Upper lobe of right lung (tissue), 1 donor: ENCODE measurements around the gene PSMD3. TPM values are rescaled to one million over a fixed set of nuclear protein-coding genes. Genes with fewer than 3 reads are reported as not detected.
A peak's percentile ranks its signal among the peaks of the same experiment; 100 is the strongest.

Experiments used
- ATAC-seq: fragments of 200-7000 bp; cut with Tn5 transposase; one replicate; pipeline ENCODE4 v1.9.1; 2020; ENCODE audit warnings: mild to moderate bottlenecking, moderate library complexity
- DNase-seq: peaks from one replicate; pipeline ENCODE4 v3.0.0-alpha.2; 2020
- H3K27ac ChIP-seq: fragments of 200-600 bp; one replicate; pipeline ENCODE4 v1.8.0; 2022
- H3K27me3 ChIP-seq: fragments of 200-600 bp; one replicate; pipeline ENCODE4 v1.8.0; 2022; ENCODE audit warnings: mild to moderate bottlenecking
- H3K36me3 ChIP-seq: fragments of 200-600 bp; one replicate; pipeline ENCODE4 v1.8.0; 2022
- H3K4me1 ChIP-seq: fragments of 200-600 bp; one replicate; pipeline ENCODE4 v1.8.0; 2022
- H3K4me3 ChIP-seq: fragments of 200-600 bp; one replicate; pipeline ENCODE4 v1.8.0; 2022; ENCODE audit warnings: mild to moderate bottlenecking
- H3K9me3 ChIP-seq: fragments of 200-600 bp; one replicate; pipeline ENCODE4 v1.8.0; 2022
- CTCF ChIP-seq: fragments of 200-600 bp; IDR thresholded peaks from one replicate; pipeline ENCODE4 v1.8.0; 2022; ENCODE audit warnings: antibody characterized with exemption
- intact Hi-C: fragments of 100-400 bp; cut with DNase I; formaldehyde crosslinking; loops from one replicate; pipeline ENCODE4 v1.11.0; 2022
- total RNA-seq: library from RNA; stranded (reverse); fragmentation: NEBNext Ultra II Directional; extraction: Animal tissue kit (Norgen Biotek cat#: 25700); gene quantifications from one replicate; pipeline ENCODE4 v1.2.1, GENCODE V29; 2021
- donor health status: DM: no; HTN: yes; CAD: no; lungs with severe emphysema.

The PSMD3 gene
- total RNA-seq, 1 donor from 2014 or later = 73.6 TPM

GRCh38 chr17:39969375-39969774, 11.2 kb upstream of the PSMD3 start:
- DNase-seq (no peak), ATAC-seq (peak; percentile 17)
- intact Hi-C loops = no loop called here
- H3K36me3 ChIP-seq = no peaks in the 10 kb centered on the region
- H3K27ac ChIP-seq = no peak overlapping the region
- H3K27me3 ChIP-seq = no peaks in the 10 kb centered on the region
- H3K4me1 ChIP-seq = no peaks in the 10 kb centered on the region
- TF ChIP-seq CTCF = no peak
- H3K4me3 ChIP-seq = no peak overlapping the region
- no peaks in the 10 kb centered on the region for H3K9me3 ChIP-seq

- Histone ChIP-seq H3K36me3 (no peaks in the 10 kb centered on the region), H3K4me3 (no peak overlapping the region), H3K27ac (no peak overlapping the region), H3K27me3 (no peaks in the 10 kb centered on the region), H3K4me1 (no peaks in the 10 kb centered on the region), H3K9me3 (no peaks in the 10 kb centered on the region)
- no peak for DNase-seq
- no peak for ATAC-seq
- TF ChIP-seq CTCF = no peak
- intact Hi-C loops = no loop called here
Observed at GRCh38 chr17:39970157-39970692, 10.4 kb upstream of the PSMD3 start.

- no peak for DNase-seq
- no peak for ATAC-seq
- intact Hi-C loops = no loop called here
- Histone ChIP-seq H3K36me3 (no peaks in the 10 kb centered on the region), H3K4me1 (no peaks in the 10 kb centered on the region), H3K9me3 (no peaks in the 10 kb centered on the region), H3K4me3 (no peak overlapping the region), H3K27me3 (no peaks in the 10 kb centered on the region), H3K27ac (no peak overlapping the region)
- no peak for TF ChIP-seq CTCF
Observed at GRCh38 chr17:39971076-39971603, 9.5 kb upstream of the PSMD3 start.

GRCh38 chr17:39972271-39972670, 8.3 kb upstream of the PSMD3 start:
- no peak overlapping the region for H3K4me3 ChIP-seq
- ATAC-seq (peak; percentile 64), DNase-seq (no peak)
- H3K27ac ChIP-seq = no peak overlapping the region
- no peaks in the 10 kb centered on the region for H3K27me3 ChIP-seq
- intact Hi-C loops = no loop called here
- no peaks in the 10 kb centered on the region for H3K9me3 ChIP-seq
- no peaks in the 10 kb centered on the region for H3K4me1 ChIP-seq
- no peak for TF ChIP-seq CTCF
- H3K36me3 ChIP-seq = no peaks in the 10 kb centered on the region

DNA sequence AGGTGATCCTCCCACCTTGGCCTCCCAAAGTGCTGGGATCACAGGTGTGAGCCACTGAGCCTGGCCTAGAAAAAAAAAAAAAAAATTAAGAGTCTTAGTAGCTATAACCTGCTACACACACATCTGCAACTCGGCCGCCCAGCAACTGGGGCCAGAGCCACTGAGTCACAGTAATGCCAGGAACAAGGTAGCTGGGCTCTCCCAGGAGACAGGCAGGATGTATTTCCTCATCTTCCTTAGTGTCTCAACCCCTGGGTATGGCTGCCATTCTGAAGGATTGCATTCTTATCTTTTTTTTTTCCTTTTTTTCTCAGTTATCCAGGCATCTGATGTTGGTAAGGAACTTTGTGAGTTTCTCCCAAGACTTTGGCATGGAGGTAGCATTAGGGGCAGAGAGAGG, 7.1 kb upstream of the PSMD3 start:
- Histone ChIP-seq H3K27ac (no peak overlapping the region), H3K27me3 (no peaks in the 10 kb centered on the region), H3K9me3 (no peaks in the 10 kb centered on the region), H3K4me1 (no peaks in the 10 kb centered on the region), H3K36me3 (no peaks in the 10 kb centered on the region), H3K4me3 (no peak overlapping the region)
- DNase-seq = no peak
- no peak for ATAC-seq
- intact Hi-C loops = no loop called here
- no peak for TF ChIP-seq CTCF

DNA sequence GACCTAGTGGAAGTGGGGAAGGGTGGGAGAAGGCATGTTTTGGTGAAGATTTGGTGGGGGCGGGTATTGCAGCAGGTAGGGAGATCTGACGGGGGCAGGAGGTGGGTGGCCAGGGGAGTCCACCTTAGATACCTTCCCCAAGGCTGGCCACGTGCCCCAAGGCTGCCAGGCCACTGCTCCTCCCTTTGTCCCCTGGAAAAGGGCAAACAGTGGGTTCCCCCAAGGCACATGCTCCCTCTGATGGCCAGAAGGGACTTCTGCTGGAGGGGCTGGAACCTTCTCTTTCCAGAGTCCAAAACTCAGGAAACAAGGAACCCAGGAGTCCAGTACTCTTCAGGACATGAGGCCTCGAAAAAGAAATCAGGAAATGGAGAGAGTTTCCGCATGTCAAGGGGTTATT, 6.2 kb upstream of the PSMD3 start:
- H3K4me1 ChIP-seq = peaks cover 3% of the 10 kb centered on the region
- H3K4me3 ChIP-seq = no peak overlapping the region
- intact Hi-C loops = no loop called here
- H3K9me3 ChIP-seq = no peaks in the 10 kb centered on the region
- TF ChIP-seq CTCF = no peak
- DNase-seq = no peak
- no peaks in the 10 kb centered on the region for H3K36me3 ChIP-seq
- no peak for ATAC-seq
- no peak overlapping the region for H3K27ac ChIP-seq
- H3K27me3 ChIP-seq = no peaks in the 10 kb centered on the region
